Measurements from ENCODE around the gene PGBD1.

DNA sequence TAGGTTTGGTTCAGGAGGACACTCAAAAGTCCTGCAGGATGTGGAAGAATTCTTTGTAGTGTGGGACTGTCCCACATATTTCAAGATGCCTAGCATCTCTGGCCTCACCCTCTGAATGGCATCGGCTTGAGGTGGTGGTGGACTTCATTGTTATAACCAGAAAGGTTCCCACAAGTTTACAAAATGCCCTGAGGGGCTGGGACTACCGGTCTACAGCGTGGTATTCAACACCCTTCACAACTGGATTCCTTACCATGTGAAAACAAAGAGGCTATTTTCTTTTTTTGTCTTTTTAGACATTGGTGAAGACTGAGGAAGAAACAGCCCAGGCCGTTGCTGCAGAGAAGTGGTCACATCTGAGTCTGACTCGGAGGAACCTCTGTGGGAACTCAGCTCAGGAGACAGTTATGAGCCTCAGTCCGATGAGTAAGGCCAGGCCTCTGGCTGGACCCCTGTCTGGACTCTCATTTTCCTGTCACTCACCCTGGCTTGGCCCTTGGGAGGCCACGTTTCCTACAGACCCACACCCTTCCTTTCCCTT, 15.2 kb downstream of the PGBD1 start:
- TF ChIP-seq, protein P1, sequence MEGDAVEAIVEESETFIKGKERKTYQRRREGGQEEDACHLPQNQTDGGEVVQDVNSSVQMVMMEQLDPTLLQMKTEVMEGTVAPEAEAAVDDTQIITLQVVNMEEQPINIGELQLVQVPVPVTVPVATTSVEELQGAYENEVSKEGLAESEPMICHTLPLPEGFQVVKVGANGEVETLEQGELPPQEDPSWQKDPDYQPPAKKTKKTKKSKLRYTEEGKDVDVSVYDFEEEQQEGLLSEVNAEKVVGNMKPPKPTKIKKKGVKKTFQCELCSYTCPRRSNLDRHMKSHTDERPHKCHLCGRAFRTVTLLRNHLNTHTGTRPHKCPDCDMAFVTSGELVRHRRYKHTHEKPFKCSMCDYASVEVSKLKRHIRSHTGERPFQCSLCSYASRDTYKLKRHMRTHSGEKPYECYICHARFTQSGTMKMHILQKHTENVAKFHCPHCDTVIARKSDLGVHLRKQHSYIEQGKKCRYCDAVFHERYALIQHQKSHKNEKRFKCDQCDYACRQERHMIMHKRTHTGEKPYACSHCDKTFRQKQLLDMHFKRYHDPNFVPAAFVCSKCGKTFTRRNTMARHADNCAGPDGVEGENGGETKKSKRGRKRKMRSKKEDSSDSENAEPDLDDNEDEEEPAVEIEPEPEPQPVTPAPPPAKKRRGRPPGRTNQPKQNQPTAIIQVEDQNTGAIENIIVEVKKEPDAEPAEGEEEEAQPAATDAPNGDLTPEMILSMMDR (IDR thresholded peaks at IDR 0.05; ENCODE audit: low read length), result no peak
- TF ChIP-seq EZH2 (IDR thresholded peaks at IDR 0.05; ENCODE audit: borderline replicate concordance, low read length), result no peak

Measured in OCI-LY1 (cell line).